Lower leg skin (tissue), 4 donors: ENCODE data around the gene PACRG. TPM values are rescaled to one million over a fixed set of nuclear protein-coding genes. Genes with fewer than 3 reads are reported as not detected.

Experiments
- DNase-seq, 2 donors: peaks; one replicate each; pipeline ENCODE4 v3.0.0-alpha.2; 2019; ENCODE audit warnings: low spot score in 2 of 2
- H3K4me3 ChIP-seq: fragments of 200-600 bp; sonication (generic); 2 replicates; pipeline ENCODE4 v1.5.1; 2017; ENCODE audit warnings: mild to moderate bottlenecking, low read depth; ENCODE audit not compliant: poor library complexity, severe bottlenecking
- CTCF ChIP-seq, 3 donors: fragments of 450-650 bp; IDR thresholded peaks; one replicate each; pipeline ENCODE4 v1.5.1; 2016; ENCODE audit warnings: antibody characterized with exemption in 3 of 3, mild to moderate bottlenecking in 3 of 3, moderate library complexity in 2 of 3
- POLR2A ChIP-seq, 2 donors: fragments of 450-650 bp; IDR thresholded peaks; one replicate each; pipeline ENCODE4 v1.6.1; 2016 to 2017; ENCODE audit warnings: antibody characterized with exemption in 2 of 2, mild to moderate bottlenecking in 1 of 2, moderate library complexity in 1 of 2
- WGBS, 2 donors: methylation state at CpG; one replicate each; pipeline ENCODE4 v1.1.5; 2018; 5-methylcytosine and 5-hydroxymethylcytosine counted together
- intact Hi-C: fragments of 100-400 bp; cut with DNase I; formaldehyde crosslinking; loops from one replicate; pipeline ENCODE4 v1.15.0; 2023; ENCODE audit warnings: low total_unique reads
- total RNA-seq, 4 donors: library from RNA; depleted of rRNA; stranded (reverse); fragments of >200 nt; gene quantifications; one replicate each; pipeline ENCODE4 v1.1.0, GENCODE V29; 2016

Gene PACRG
- total RNA-seq, 4 donors from 2014 or later = 0.38 to 3.9 (median 3.4) TPM; not detected in 1

- no peak for DNase-seq
- TF ChIP-seq POLR2A (IDR thresholded peaks at IDR 0.05) (no peak), CTCF (IDR thresholded peaks at IDR 0.05) (no peak)
- intact Hi-C loops = no loop called here
- no peak overlapping the region for H3K4me3 ChIP-seq
- 80 to 81% methylated on average over 9 of the region's 9 CpGs for WGBS, 2 donors
Observed at GRCh38 chr6:163164175-163164900, 436.6 kb downstream of the PACRG start.

- intact Hi-C loops = no loop called here
- DNase-seq = no peak
- H3K4me3 ChIP-seq = no peak overlapping the region
- WGBS, 2 donors = 87 to 88% methylated on average over 22 of the region's 22 CpGs
- no peak for TF ChIP-seq CTCF (IDR thresholded peaks at IDR 0.05)
Observed at GRCh38 chr6:163165155-163165910, 437.6 kb downstream of the PACRG start.

GRCh38 chr6:163165922-163166321, 438.1 kb downstream of the PACRG start:
- intact Hi-C loops = no loop called here
- no peak for DNase-seq
- 42 to 69% methylated on average over 14 of the region's 14 CpGs for WGBS, 2 donors
- H3K4me3 ChIP-seq = no peak overlapping the region
- TF ChIP-seq POLR2A (IDR thresholded peaks at IDR 0.05) (no peak), CTCF (IDR thresholded peaks at IDR 0.05) (no peak)

- 87 to 88% methylated on average over 3 of the region's 3 CpGs for WGBS, 2 donors
Observed at GRCh38 chr6:163166507-163166906, 438.7 kb downstream of the PACRG start.

GRCh38 chr6:163169521-163169920, 441.7 kb downstream of the PACRG start:
- H3K4me3 ChIP-seq = no peak overlapping the region
- 95 to 96% methylated on average over 11 of the region's 11 CpGs for WGBS, 2 donors
- DNase-seq = no peak
- intact Hi-C loops = no loop called here
- no peak for TF ChIP-seq CTCF (IDR thresholded peaks at IDR 0.05)

More at GRCh38 chr6:163166507-163166906, 438.7 kb downstream of the PACRG start:
- no peak overlapping the region for H3K4me3 ChIP-seq
- intact Hi-C loops = no loop called here
- no peak for DNase-seq
- no peak for TF ChIP-seq CTCF (IDR thresholded peaks at IDR 0.05)
- no peak for TF ChIP-seq POLR2A (IDR thresholded peaks at IDR 0.05)
